Gastrocnemius medialis (tissue), 4 donors: ENCODE data around the gene FHOD3.

Source experiments
- POLR2A ChIP-seq, 2 donors: fragments of 450-650 bp; IDR thresholded peaks; one replicate each; pipeline ENCODE4 v1.6.1; 2017; ENCODE audit warnings: antibody characterized with exemption in 2 of 2, mild to moderate bottlenecking in 2 of 2, moderate library complexity in 2 of 2
- TF ChIP-seq, protein P1 (sequence below), 5 experiments: fragments of 450-650 bp in 3 of 5; fragments of 200-600 bp in 2 of 5; sonication (generic) in 2 of 5; IDR thresholded peaks in 4 of 5; conservative IDR thresholded peaks in 1 of 5; 1 replicate in 4 of 5; 2 replicates in 1 of 5; pipeline ENCODE4 v1.5.1; 2016 to 2019; ENCODE audit warnings: antibody characterized with exemption in 5 of 5, mild to moderate bottlenecking in 3 of 5, moderate library complexity in 3 of 5

DNA sequence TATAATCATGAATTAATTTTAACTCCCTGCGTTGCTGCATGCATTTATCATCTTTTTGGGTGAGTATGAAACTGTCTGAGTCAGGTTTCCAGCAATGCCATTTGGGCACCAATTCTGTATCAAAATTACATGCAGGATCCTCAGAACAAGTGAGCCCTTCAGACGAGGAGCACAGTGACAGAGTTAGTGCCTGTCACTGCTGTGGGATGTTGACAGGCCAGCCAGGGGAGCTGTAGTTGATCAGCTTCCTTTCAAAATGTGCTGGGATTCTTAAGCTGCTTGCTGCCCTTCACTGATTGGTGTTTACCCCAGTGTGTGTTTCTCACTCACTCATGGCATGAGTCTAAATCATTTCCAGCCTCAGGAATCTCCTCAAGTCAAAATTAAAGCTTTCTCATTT is 422.1 kb downstream of the FHOD3 start:
- TF ChIP-seq, protein P1, sequence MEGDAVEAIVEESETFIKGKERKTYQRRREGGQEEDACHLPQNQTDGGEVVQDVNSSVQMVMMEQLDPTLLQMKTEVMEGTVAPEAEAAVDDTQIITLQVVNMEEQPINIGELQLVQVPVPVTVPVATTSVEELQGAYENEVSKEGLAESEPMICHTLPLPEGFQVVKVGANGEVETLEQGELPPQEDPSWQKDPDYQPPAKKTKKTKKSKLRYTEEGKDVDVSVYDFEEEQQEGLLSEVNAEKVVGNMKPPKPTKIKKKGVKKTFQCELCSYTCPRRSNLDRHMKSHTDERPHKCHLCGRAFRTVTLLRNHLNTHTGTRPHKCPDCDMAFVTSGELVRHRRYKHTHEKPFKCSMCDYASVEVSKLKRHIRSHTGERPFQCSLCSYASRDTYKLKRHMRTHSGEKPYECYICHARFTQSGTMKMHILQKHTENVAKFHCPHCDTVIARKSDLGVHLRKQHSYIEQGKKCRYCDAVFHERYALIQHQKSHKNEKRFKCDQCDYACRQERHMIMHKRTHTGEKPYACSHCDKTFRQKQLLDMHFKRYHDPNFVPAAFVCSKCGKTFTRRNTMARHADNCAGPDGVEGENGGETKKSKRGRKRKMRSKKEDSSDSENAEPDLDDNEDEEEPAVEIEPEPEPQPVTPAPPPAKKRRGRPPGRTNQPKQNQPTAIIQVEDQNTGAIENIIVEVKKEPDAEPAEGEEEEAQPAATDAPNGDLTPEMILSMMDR (IDR thresholded peaks at IDR 0.05 in 4 of 5, conservative IDR thresholded peaks at IDR 0.05 in 1 of 5) = no peak
- no peak for TF ChIP-seq POLR2A (IDR thresholded peaks at IDR 0.05)
